HG02885 (cell line): ENCODE results near the gene CRNKL1.
"Not testable (repeated sequence)": the region's sequence is repeated elsewhere in the genome, so short reads cannot be mapped to it uniquely, and the experiment has no call there.

Source experiments
- ATAC-seq: cut with Tn5 transposase; IDR thresholded peaks from one replicate; pipeline ENCODE4 v1.9.1; 2021; ENCODE audit warnings: mild to moderate bottlenecking; ENCODE audit not compliant: unreplicated experiment, poor library complexity

Gene CRNKL1

DNA sequence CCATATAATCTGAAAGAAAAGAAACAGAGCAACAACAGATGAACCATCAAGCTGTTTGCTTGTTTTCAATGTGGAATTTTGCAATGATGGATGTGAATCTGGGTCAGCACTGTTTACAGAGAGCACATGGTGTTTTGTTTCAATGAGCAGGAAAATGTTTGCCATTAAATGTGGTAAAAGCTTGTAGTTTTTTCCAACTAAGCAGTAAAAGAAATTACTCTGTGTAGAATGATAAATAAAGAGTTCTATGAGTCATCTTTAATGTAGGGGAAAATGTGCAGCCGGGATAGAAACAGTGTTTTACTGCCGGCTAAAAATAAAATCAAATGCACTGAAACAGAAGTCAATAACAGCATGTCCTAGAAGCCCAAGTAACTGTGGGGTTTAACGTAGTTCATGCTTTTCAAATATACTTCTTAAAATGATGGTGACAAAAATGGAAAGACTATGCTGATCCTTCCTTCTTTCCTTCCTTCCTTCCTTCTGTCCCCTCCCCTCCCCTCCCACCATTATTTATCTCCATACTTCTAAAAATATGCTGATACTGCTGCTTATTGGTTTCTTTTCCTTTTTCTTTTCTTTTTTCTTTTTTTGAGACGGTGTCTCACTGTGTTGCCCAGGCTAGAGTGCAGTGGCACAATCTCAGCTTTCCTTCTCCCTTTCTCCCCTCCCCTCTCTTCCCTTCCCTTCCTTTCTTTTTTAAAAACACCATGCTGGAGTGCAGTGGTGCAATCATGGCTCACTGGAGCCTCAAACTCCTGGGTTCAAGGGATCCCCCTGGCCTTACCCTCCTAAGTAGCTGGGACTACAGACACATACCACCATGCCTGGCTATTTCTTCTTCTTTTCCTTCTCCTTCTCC is 41.4 kb downstream of the CRNKL1 start:
- ATAC-seq: no peak

GRCh38 chr20:20009784-20010253 is 42.4 kb downstream of the CRNKL1 start:
- no peak for ATAC-seq

- ATAC-seq: no peak
Measured at GRCh38 chr20:20005342-20005741, 46.9 kb downstream of the CRNKL1 start.

DNA sequence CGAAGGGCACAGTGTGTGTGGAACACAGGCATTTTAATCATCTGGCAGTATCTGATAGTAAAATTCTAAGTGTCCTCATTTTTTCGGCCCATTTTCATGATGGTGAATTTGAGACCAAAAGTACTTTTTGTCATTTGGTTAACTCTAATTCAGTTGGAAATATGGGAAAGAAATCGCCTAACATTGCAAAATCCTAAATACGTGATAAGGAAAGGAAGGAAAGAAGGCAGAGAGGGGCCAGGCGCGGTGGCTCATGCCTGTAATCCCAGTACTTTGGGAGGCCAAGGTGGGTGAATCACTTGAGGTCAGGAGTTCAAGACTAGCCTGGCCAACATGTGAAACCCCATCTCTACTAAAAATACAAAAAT is 48.3 kb downstream of the CRNKL1 start:
- ATAC-seq: not testable (repeated sequence)

DNA sequence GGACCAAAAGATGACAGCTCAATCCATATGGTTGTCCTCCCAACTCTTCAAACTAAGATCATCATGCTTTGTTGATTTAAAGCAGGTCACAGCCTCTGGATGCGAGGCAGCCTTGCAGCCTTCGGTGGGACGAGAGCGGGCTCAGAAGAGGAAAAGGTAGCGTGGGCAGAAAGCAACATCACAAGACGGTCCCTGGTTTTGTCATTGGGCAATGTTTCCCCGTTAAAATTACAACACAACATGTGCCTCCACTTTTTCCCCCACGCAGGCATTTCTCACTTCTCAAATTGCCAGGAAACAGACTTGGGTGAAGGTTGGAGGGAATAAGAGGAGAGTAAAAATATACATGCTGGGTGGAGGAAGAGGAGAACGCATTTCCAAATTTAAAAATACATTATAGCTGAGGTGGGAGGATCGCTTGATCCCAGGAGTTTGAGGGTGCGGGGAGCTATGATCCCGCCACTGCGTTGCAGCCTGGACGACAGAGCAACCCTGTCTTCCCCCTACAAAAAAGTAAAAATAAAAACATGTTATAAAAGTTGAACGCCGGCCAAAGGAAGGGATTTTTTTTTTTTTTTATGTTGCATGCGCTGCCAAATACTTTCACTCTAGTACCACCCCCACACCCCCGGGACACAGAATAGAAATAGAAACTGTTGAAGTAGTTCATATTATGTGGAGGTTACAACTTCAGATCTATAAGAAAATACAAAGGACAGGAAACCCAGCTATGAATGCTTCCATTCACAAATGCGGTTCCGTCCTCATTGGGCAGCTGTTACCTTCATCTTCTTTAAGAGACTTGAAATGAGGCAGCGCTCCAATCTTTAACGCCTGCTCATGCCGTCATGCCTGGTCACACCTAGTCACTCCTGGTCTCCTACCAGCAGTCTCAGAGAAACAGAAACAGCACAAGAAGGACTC is 49.0 kb downstream of the CRNKL1 start:
- ATAC-seq: no peak

- no peak for ATAC-seq
Measured at GRCh38 chr20:20002101-20002998, 49.9 kb downstream of the CRNKL1 start.

- no peak for ATAC-seq
Measured at GRCh38 chr20:20000211-20000968, 51.9 kb downstream of the CRNKL1 start.

DNA sequence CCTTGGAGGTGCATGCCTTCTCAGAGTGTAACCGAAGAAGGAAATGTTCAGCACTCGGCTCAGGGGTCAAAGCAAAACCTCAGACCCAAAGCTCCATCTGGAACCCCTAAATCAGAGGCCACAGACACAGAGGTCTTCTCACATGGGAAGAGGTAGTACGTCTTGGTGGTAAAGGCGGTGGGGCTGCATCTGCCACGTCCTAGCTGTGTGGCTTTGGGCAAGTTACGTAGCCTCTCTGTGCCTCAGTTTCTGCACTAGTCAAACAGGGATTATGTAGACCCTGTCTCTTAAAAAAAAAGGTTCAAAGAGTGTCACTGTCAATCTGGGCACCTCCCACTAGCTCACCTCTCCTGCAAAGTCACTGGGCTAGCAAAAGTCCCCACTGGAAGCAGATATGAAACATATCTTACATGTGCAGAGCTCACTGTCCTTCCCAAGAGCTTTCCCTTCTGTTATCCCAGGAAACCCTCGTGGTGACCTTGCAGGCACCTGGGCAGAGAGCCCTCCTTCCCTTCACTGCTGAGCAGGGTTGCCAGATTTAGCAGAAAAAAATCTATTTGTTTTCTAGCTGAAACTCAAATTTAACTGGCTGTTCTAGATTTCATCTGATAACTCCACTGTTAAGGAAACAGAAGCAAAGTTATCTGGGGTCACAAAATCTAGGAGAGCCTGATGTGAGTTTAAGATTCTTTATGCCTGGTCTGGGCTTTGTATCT is 53.1 kb downstream of the CRNKL1 start:
- ATAC-seq: no peak

DNA sequence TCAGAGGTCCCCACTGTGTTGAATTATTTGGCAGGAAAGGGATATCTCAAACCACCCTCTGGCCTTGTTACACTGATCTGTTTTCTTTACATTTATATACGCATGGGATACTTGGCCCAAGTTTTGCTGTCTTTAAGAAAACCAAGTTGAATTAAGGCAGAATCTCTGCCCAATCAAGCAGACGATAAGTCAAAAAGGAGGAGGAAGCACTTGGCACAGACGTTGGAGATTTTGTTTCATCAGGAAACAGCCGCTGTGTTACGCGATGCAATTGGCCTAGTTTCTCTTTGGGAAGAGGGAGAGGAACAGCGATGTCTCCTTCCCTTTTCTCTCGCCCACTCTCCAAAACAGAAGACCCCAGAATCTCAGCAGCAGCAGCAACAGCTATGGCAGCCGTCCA is 55.3 kb downstream of the CRNKL1 start:
- no peak for ATAC-seq

GRCh38 chr20:19996222-19996621 is 56.0 kb downstream of the CRNKL1 start:
- no peak for ATAC-seq

GRCh38 chr20:19995220-19995863 is 56.9 kb downstream of the CRNKL1 start:
- ATAC-seq: no peak

DNA sequence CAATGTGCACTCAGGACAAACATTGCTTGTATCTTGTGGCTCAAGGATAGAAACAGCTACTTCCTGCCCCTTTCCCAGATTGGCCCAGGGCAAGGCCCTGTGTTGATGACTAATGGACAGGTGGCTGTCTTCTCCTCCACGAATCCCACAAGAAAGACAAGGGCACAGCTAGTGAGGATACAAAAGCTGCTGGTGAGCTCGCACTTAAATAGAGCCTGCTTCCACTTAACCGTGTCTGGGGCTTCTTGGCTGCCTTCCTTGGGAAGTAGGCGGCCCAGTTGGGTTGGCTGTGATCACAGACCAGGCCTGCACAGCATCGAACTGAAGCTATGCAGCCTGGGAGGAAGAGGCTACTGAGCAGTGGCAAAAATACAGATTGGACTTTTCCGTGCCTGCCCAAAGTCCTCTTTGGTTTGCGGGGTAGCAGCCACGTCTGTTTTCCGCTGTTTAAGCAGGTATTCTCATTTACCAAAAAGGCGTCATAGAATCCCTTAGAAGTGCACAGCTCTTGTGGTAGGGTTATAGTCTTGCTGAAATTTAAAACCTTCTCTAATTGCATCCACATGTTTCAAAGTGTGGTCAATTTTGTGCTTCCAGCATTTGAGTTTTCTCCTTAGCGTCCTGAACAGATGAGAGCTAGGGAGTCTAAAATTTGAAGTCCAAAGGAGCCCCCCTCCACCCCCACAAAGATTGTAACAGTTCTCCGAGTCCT is 58.2 kb downstream of the CRNKL1 start:
- ATAC-seq: no peak

GRCh38 chr20:19992996-19993908 is 59.0 kb downstream of the CRNKL1 start:
- ATAC-seq: no peak

- no peak for ATAC-seq
Measured at GRCh38 chr20:19991854-19992253, 60.4 kb downstream of the CRNKL1 start.

DNA sequence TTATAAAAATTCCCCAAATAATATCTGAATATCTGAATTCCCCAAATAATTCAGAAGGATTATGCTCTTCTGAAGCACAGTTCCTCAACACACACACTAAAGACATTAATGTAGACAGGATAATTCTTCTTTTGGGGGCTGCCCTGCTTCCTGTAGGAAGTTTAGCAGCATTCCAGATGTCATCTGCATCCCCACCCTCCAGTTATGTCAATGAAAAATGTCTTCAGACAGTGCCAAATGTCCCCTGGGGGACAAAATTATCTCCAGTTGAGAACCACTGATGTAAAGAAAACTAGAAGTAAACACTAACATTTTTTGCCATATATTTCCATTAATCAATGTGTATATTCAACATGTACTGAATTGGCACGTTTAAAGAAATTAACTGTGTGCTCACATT is 61.0 kb downstream of the CRNKL1 start:
- ATAC-seq: no peak

GRCh38 chr20:19990850-19991249 is 61.4 kb downstream of the CRNKL1 start:
- ATAC-seq: no peak

DNA sequence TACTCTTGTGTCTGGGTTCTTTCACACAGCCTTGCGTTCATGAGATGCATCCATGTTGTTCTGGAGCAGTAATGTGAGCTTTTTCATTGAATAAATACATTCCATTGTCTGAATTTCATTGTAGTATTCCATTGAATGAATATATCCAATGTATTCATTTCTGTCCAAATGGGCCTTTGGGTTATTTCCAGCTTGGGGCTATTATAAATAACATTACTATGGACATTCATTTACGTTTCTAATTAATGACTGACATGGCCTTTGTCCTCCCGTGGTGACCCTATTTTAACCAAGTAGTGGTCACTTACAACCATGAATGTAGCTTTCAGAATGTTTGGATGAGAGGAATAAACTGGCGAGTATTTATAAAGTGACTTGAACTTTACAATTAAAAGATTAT is 65.2 kb downstream of the CRNKL1 start:
- ATAC-seq: no peak
